HCT116 (cell line): ENCODE measurements around the gene OBSCN. TPM values are rescaled to one million over a fixed set of nuclear protein-coding genes. Genes with fewer than 3 reads are reported as not detected.
"Not testable (repeated sequence)": the region's sequence is repeated elsewhere in the genome, so short reads cannot be mapped to it uniquely, and the experiment has no call there.

Experiments used
- ATAC-seq: fragments of 200-7000 bp; cut with Tn5 transposase; 2 replicates; pipeline ENCODE4 v1.9.1; 2020; ENCODE audit warnings: mild to moderate bottlenecking, moderate library complexity
- BruUV-seq: library from RNA; stranded (reverse); fragments of 400-500 nt; replicated peaks from 2 replicates; lab custom pipeline; 2021; lab: Mats Ljungman, UMichigan
- CTCF ChIA-PET: fragments of 300-600 bp; sonication (Branson Sonifier 250); formaldehyde crosslinking; loops from one replicate; lab custom pipeline; 2021; ENCODE audit warnings: antibody characterized with exemption; lab: Charles Lee
- POLR2A ChIA-PET: fragments of 300-600, 350-600 bp; sonication (Branson Sonifier 250); formaldehyde crosslinking; loops from one replicate; lab custom pipeline; 2021; ENCODE audit warnings: antibody characterized with exemption; lab: Charles Lee
- RAD21 ChIA-PET, 2 experiments: fragments of 300-600 bp; sonication (Branson Sonifier 250); formaldehyde crosslinking; loops; one replicate each; lab custom pipeline; 2023; ENCODE audit warnings: low total read pairs in 2 of 2; ENCODE audit not compliant: uncharacterized antibody in 2 of 2, unreplicated experiment in 2 of 2, low non-redundant PET in 1 of 2; lab: Charles Lee
- DNase-seq: peaks from one replicate; pipeline ENCODE4 v3.0.0-alpha.2; 2010; ENCODE audit warnings: low read depth, low spot score
- H2AFZ ChIP-seq: fragments of 200-600 bp; shearing (Covaris generic), sonication (generic); 2 replicates; pipeline ENCODE4 v1.6.1; 2017; ENCODE audit warnings: low read depth, mixed run types, mixed read lengths, antibody characterized with exemption, low read length; ENCODE audit not compliant: poor library complexity, severe bottlenecking
- H3K27ac ChIP-seq: 2 replicates; pipeline ENCODE4 v1.5.1; 2012; ENCODE audit warnings: low read depth, low read length
- H3K27me3 ChIP-seq: fragments of 200-600 bp; sonication (generic); 2 replicates; pipeline ENCODE4 v1.6.1; 2016; ENCODE audit warnings: mixed run types, low read length, mixed read lengths; ENCODE audit not compliant: insufficient read depth
- H3K36me3 ChIP-seq, 2 experiments: fragments of 200-500 bp in 1 of 2; fragments of 200-600 bp in 1 of 2; sonication (Bioruptor generic) in 1 of 2; sonication (generic) in 1 of 2; 2 replicates each; pipeline versions ENCODE4 v1.5.1 to v1.6.1; 2014 to 2016; ENCODE audit warnings: low read length in 2 of 2, inconsistent platforms in 1 of 2, mixed read lengths in 1 of 2, mixed run types in 1 of 2; ENCODE audit not compliant: insufficient read depth in 2 of 2, control insufficient read depth in 1 of 2
- H3K4me1 ChIP-seq, 2 experiments: fragments of 200-600 bp in 1 of 2; sonication (generic) in 1 of 2; 2 replicates each; pipeline versions ENCODE4 v1.5.1 to v1.6.1; 2012 to 2017; ENCODE audit warnings: low read length in 2 of 2, inconsistent platforms in 1 of 2, mild to moderate bottlenecking in 1 of 2, mixed read lengths in 1 of 2, mixed run types in 1 of 2, moderate library complexity in 1 of 2; ENCODE audit not compliant: insufficient read depth in 2 of 2, control insufficient read depth in 1 of 2
- H3K4me2 ChIP-seq: fragments of 200-600 bp; sonication (generic); 2 replicates; pipeline ENCODE4 v1.6.1; 2017; ENCODE audit warnings: mixed run types, low read length, mixed read lengths
- H3K4me3 ChIP-seq, 2 experiments: fragments of 200-600 bp in 1 of 2; sonication (generic) in 1 of 2; replicated peaks in 1 of 2; 2 replicates each; pipeline ENCODE4 v1.5.1; 2011 to 2016; ENCODE audit warnings: low read length in 2 of 2, control low read depth in 1 of 2, low read depth in 1 of 2, mild to moderate bottlenecking in 1 of 2, mixed read lengths in 1 of 2, mixed run types in 1 of 2
- H3K79me2 ChIP-seq: fragments of 200-600 bp; sonication (generic); 2 replicates; pipeline ENCODE4 v1.6.1; 2017; ENCODE audit warnings: mild to moderate bottlenecking, mixed run types, low read length, moderate library complexity, mixed read lengths; ENCODE audit not compliant: insufficient read depth
- H3K9ac ChIP-seq: fragments of 200-600 bp; sonication (generic); 2 replicates; pipeline ENCODE4 v1.6.1; 2016; ENCODE audit warnings: low read length, mixed read lengths
- H3K9me2 ChIP-seq: fragments of 200-600 bp; sonication (generic), shearing (Covaris generic); 2 replicates; pipeline ENCODE4 v1.6.1; 2017; ENCODE audit warnings: mixed run types, mild to moderate bottlenecking, moderate library complexity; ENCODE audit not compliant: insufficient read depth
- H3K9me3 ChIP-seq, 2 experiments: fragments of 200-500 bp in 1 of 2; fragments of 200-600 bp in 1 of 2; sonication (Bioruptor generic) in 1 of 2; sonication (generic) in 1 of 2; 2 replicates each; pipeline ENCODE4 v1.6.1; 2014 to 2017; ENCODE audit warnings: low read length in 2 of 2, mixed read lengths in 2 of 2, inconsistent platforms in 1 of 2, low read depth in 1 of 2, mild to moderate bottlenecking in 1 of 2, mixed run types in 1 of 2, moderate library complexity in 1 of 2; ENCODE audit not compliant: control insufficient read depth in 1 of 2, insufficient read depth in 1 of 2
- H4K20me1 ChIP-seq: fragments of 200-600 bp; sonication (generic), shearing (Covaris generic); 2 replicates; pipeline ENCODE4 v1.6.1; 2017; ENCODE audit warnings: mixed run types, mild to moderate bottlenecking, moderate library complexity; ENCODE audit not compliant: insufficient read depth
- CBX3 ChIP-seq: IDR thresholded peaks from 2 replicates; pipeline ENCODE4 v1.6.1; 2012; ENCODE audit warnings: low read depth
- CTCF ChIP-seq, 3 experiments: fragments of 200-600 bp in 1 of 3; sonication (generic) in 1 of 3; IDR thresholded peaks in 2 of 3; conservative IDR thresholded peaks in 1 of 3; 2 replicates each; pipeline ENCODE4 v1.5.1; 2012 to 2017; ENCODE audit warnings: low read depth in 2 of 3, low read length in 2 of 3, antibody characterized with exemption in 1 of 3, borderline replicate concordance in 1 of 3, control low read depth in 1 of 3, mild to moderate bottlenecking in 1 of 3, mixed read lengths in 1 of 3, mixed run types in 1 of 3, moderate library complexity in 1 of 3; ENCODE audit not compliant: insufficient read depth in 1 of 3
- ELF1 ChIP-seq: IDR thresholded peaks from 2 replicates; pipeline ENCODE4 v1.6.1; 2012; ENCODE audit warnings: low read depth, borderline replicate concordance
- EZH2 ChIP-seq: fragments of 200-600 bp; sonication (generic); IDR thresholded peaks from 2 replicates; pipeline ENCODE4 v1.6.1; 2017; ENCODE audit warnings: antibody characterized with exemption, mixed run types
- EZH2phosphoT487 ChIP-seq: fragments of 200-600 bp; IDR thresholded peaks from 2 replicates; pipeline ENCODE4 v1.6.1; 2018; ENCODE audit warnings: antibody characterized with exemption, borderline replicate concordance
- MAX ChIP-seq: IDR thresholded peaks from 2 replicates; pipeline ENCODE4 v1.6.1; 2012
- SP1 ChIP-seq: IDR thresholded peaks from 2 replicates; pipeline ENCODE4 v1.6.1; 2012; ENCODE audit warnings: low read depth
- SRF ChIP-seq: IDR thresholded peaks from 2 replicates; pipeline ENCODE4 v1.6.1; 2012; ENCODE audit warnings: low read depth
- intact Hi-C: fragments of 100-400 bp; cut with micrococcal nuclease; formaldehyde crosslinking; loops from 2 replicates; pipeline ENCODE4 v1.10.0; 2022
- total RNA-seq: library from RNA; stranded (reverse); gene quantifications from one replicate; pipeline ENCODE4 v1.2.1, GENCODE V29; 2021; ENCODE audit not compliant: unreplicated experiment

OBSCN gene
- total RNA-seq, 1 experiment from 2014 or later = 16.6 TPM

DNA sequence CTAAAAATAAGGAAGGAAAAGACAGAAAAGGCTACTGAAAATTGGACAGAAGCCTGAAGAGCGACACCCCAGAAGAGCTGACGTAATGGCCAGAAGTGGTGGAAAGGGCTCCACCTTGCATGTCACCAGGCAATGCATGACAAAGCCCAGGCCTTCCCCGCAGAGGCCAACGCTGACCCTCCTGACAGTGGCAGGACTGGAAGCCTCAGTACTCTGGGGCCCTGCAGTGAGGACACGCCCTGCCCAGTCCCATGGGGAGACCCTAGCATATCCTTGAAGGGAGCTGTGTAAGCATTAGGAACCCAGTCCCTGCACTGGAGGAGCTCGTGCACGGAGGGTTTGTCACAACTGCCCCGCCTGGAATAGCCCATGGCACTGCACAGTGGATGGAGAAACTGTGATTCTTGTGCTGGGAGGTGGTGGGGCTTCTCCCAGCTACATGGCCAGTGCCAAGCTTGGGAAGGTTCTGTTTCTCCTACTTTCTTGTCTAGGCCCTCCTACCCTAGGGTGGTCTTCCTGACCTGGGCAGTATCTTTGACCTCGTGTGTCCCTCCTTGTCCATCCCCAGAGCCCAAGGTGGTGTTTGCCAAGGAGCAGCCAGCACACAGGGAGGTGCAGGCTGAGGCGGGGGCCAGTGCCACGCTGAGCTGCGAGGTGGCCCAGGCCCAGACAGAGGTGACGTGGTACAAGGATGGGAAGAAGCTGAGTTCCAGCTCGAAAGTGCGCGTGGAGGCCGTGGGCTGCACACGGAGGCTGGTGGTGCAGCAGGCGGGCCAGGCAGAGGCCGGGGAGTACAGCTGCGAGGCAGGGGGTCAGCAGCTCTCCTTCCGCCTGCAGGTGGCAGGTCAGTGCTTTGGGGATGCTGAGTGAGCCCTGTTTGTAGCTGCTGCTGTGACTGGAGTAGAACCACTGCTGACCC, 60.4 kb downstream of the OBSCN start (continued):
- TF ChIP-seq ELF1 (no peak), SP1 (no peak), CTCF (IDR thresholded peaks at IDR 0.05 in 2 of 3, conservative IDR thresholded peaks at IDR 0.05 in 1 of 3; ENCODE audit: borderline replicate concordance in 1 of 3, insufficient read depth in 1 of 3, low read depth in 2 of 3, low read length in 2 of 3) (no peak), CBX3 (no peak), EZH2phosphoT487 (no peak), MAX (no peak), SRF (no peak)

- POLR2A ChIA-PET = no interaction called here
- Histone ChIP-seq H3K9me3 (no peaks in the 10 kb centered on the region), H3K27ac (no peak overlapping the region), H3K4me1 (peaks cover 0 to 3% of the 10 kb centered on the region in 2 experiments; a peak in 1 of 4 replicates), H4K20me1 (no peaks in the 10 kb centered on the region), H3K4me3 (no peak overlapping the region), H3K79me2 (no peaks in the 10 kb centered on the region), H2AFZ (no peak overlapping the region), H3K27me3 (no peaks in the 10 kb centered on the region), H3K9ac (no peak overlapping the region), H3K9me2 (no peaks in the 10 kb centered on the region), H3K36me3 (no peaks in the 10 kb centered on the region), H3K4me2 (no peak overlapping the region)
- intact Hi-C loops = loop anchor here (5.0 kb wide), 1 partner anchor 188 kb away; a partner anchor contains a TSS
- CTCF ChIA-PET = no interaction called here
- RAD21 ChIA-PET = no interaction called here
- ATAC-seq (no peak), DNase-seq (no peak)
- no peak for TF ChIP-seq EZH2
- BruUV-seq = no TSS peak
Measured at GRCh38 chr1:228268881-228269265, 61.0 kb downstream of the OBSCN start.

DNA sequence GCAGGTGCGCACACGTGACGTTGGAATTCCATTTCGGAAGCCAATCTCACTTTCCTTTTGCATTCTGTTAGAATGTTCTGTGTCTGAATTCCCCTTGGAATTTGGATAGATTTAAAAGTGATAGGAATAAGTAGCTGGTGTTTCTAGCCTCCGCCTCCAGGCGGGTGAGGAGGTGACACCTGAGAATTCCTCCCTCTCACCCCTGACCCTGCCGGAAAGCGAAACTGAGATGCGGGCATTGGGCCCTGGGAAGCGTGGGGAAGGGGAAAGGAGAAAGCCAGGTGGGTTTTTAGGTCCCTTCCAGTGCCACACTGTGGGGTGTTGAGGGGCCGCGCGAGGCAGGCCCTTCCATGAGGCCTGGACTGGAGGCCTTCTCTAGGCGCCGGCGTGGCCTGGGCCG, 61.6 kb downstream of the OBSCN start:
- RAD21 ChIA-PET, CTCF ChIA-PET, BruUV-seq: not testable (repeated sequence)

More for the DNA sequence above, 61.6 kb downstream of the OBSCN start:
- H3K4me3 ChIP-seq, H3K4me2 ChIP-seq, H3K9me2 ChIP-seq, H3K9me3 ChIP-seq, H4K20me1 ChIP-seq, H3K4me1 ChIP-seq, ATAC-seq, H3K27ac ChIP-seq, H3K36me3 ChIP-seq, H3K79me2 ChIP-seq, H2AFZ ChIP-seq, POLR2A ChIA-PET, DNase-seq, H3K27me3 ChIP-seq, H3K9ac ChIP-seq: not testable (repeated sequence)
- intact Hi-C loops = loop anchor here (5.0 kb wide), 1 partner anchor 188 kb away; a partner anchor contains a TSS
